K562 (cell line): ENCODE measurements around the gene USP48. TPM values are rescaled to one million over a fixed set of nuclear protein-coding genes. Genes with fewer than 3 reads are reported as not detected.

Experiments
- ATAC-seq: fragments of 200-7000 bp; cut with Tn5 transposase; 3 replicates; pipeline ENCODE4 v1.9.1; 2020; ENCODE audit warnings: moderate library complexity
- BruUV-seq: library from RNA; stranded (reverse); fragments of 400-500 nt; replicated peaks from 2 replicates; lab custom pipeline; 2021; lab: Mats Ljungman, UMichigan
- CTCF ChIA-PET: fragments of 300-600 bp; formaldehyde crosslinking; extraction: SDS; loops from one replicate; lab custom pipeline; 2021; ENCODE audit warnings: low intra/inter-chr PET ratio; lab: Yijun Ruan, JAX
- POLR2A ChIA-PET: fragments of 300-600, 350-650 bp; sonication (Branson Sonifier 250); formaldehyde crosslinking; extraction: SDS; loops from one replicate; lab custom pipeline; 2021; ENCODE audit warnings: antibody characterized with exemption, inconsistent platforms; lab: Yijun Ruan, JAX
- DNase-seq, 4 experiments: peaks; one replicate each; pipeline versions ENCODE4 v3.0.0 to v3.0.0-alpha.2; 2011 to 2018; ENCODE audit warnings: low spot score in 3 of 4, mixed read lengths in 3 of 4; ENCODE audit errors: extremely low read depth in 1 of 4
- FAIRE-seq: peaks from 2 replicates; lab custom pipeline; 2011; peaks lifted over from hg19 to GRCh38; lab: Jason Lieb, UNC
- H2AFZ ChIP-seq: 2 replicates; pipeline ENCODE4 v1.6.0; 2011; ENCODE audit warnings: low read depth, low read length, control low read depth, inconsistent platforms
- H3K27ac ChIP-seq: fragments of 200-600 bp; 3 replicates; pipeline ENCODE4 v1.8.0; 2011; ENCODE audit warnings: low read depth, mild to moderate bottlenecking, control low read depth, inconsistent platforms, low read length, moderate library complexity, mixed read lengths; ENCODE audit errors: extremely low read depth
- H3K27me3 ChIP-seq, 2 experiments: fragments of 300-600 bp in 1 of 2; 2 replicates in 1 of 2; 3 replicates in 1 of 2; pipeline versions ENCODE4 v1.6.0 to v1.8.0; 2011; ENCODE audit warnings: inconsistent platforms in 2 of 2, low read length in 2 of 2, mild to moderate bottlenecking in 1 of 2, mixed read lengths in 1 of 2, moderate library complexity in 1 of 2; ENCODE audit not compliant: control insufficient read depth in 2 of 2, insufficient read depth in 2 of 2
- H3K36me3 ChIP-seq: fragments of 300-600 bp; 3 replicates; pipeline ENCODE4 v1.8.0; 2011; ENCODE audit warnings: mild to moderate bottlenecking, low read length, inconsistent platforms; ENCODE audit not compliant: control insufficient read depth, insufficient read depth
- H3K4me1 ChIP-seq, 2 experiments: fragments of 200-600 bp in 1 of 2; replicated peaks in 1 of 2; 2 replicates in 1 of 2; 3 replicates in 1 of 2; pipeline versions ENCODE4 v1.5.1 to v1.8.0; 2011; ENCODE audit warnings: inconsistent platforms in 2 of 2, low read length in 2 of 2, mild to moderate bottlenecking in 1 of 2, mixed read lengths in 1 of 2, moderate library complexity in 1 of 2; ENCODE audit not compliant: control insufficient read depth in 2 of 2, insufficient read depth in 2 of 2
- H3K4me2 ChIP-seq: 2 replicates; pipeline ENCODE4 v1.6.1; 2011; ENCODE audit warnings: low read length, control low read depth, inconsistent platforms, mixed read lengths; ENCODE audit not compliant: insufficient read depth
- H3K4me3 ChIP-seq: fragments of 200-600 bp; sonication (generic), shearing (Covaris generic); 2 replicates; pipeline ENCODE4 v1.5.1; 2016; ENCODE audit warnings: control low read depth, inconsistent platforms
- H3K79me2 ChIP-seq: fragments of 200-600 bp; 3 replicates; pipeline ENCODE4 v1.8.0; 2011; ENCODE audit warnings: low read length, inconsistent platforms; ENCODE audit not compliant: control insufficient read depth, insufficient read depth
- H3K9ac ChIP-seq, 2 experiments: 2 replicates each; pipeline versions ENCODE4 v1.6.0 to v1.6.1; 2011; ENCODE audit warnings: low read depth in 2 of 2, low read length in 2 of 2, control low read depth in 1 of 2, inconsistent platforms in 1 of 2, mild to moderate bottlenecking in 1 of 2, mixed read lengths in 1 of 2; ENCODE audit not compliant: insufficient read depth in 1 of 2
- H3K9me1 ChIP-seq: one replicate; pipeline ENCODE4 v1.6.0; 2011; ENCODE audit warnings: inconsistent platforms, mild to moderate bottlenecking, low read length, moderate library complexity; ENCODE audit not compliant: control insufficient read depth, insufficient read depth
- H3K9me3 ChIP-seq: replicated peaks from 2 replicates; pipeline ENCODE4 v1.5.1; 2011; ENCODE audit warnings: low read depth, low read length, inconsistent platforms; ENCODE audit not compliant: control insufficient read depth, insufficient read depth
- H4K20me1 ChIP-seq: replicated peaks from 2 replicates; pipeline ENCODE4 v1.6.1; 2011; ENCODE audit warnings: low read length, inconsistent platforms, mixed read lengths; ENCODE audit not compliant: control insufficient read depth, insufficient read depth
- ADNP ChIP-seq: fragments of 200-800 bp; sonication (Bioruptor generic); IDR thresholded peaks from 2 replicates; pipeline ENCODE4 v1.6.1; 2016; ENCODE audit warnings: missing genetic modification characterization, missing compliant biosample characterization
- CUX1 ChIP-seq: fragments of 200-800 bp; sonication (Bioruptor generic); IDR thresholded peaks from 2 replicates; pipeline ENCODE4 v1.6.1; 2016; ENCODE audit warnings: missing genetic modification characterization, missing compliant biosample characterization
- HSF4 ChIP-seq: fragments of 250-450 bp; sonication (Bioruptor Pico); IDR thresholded peaks from 2 replicates; pipeline ENCODE4 v2.1.2; 2022; ENCODE audit warnings: mild to moderate bottlenecking, moderate library complexity, borderline replicate concordance
- MEIS2 ChIP-seq: fragments of 450-650 bp; IDR thresholded peaks from 2 replicates; pipeline ENCODE4 v1.6.1; 2014; ENCODE audit warnings: mild to moderate bottlenecking; ENCODE audit not compliant: partially characterized antibody
- NFRKB ChIP-seq: fragments of 450-650 bp; IDR thresholded peaks from 2 replicates; pipeline ENCODE4 v1.6.1; 2016; ENCODE audit warnings: low read depth
- NR2C1 ChIP-seq, 2 experiments: fragments of 450-650 bp; IDR thresholded peaks; 2 replicates each; pipeline ENCODE4 v1.6.1; 2017; ENCODE audit warnings: mild to moderate bottlenecking in 2 of 2, antibody characterized with exemption in 1 of 2, inconsistent platforms in 1 of 2, missing compliant biosample characterization in 1 of 2, missing genetic modification characterization in 1 of 2
- RHOXF2B ChIP-seq: fragments of 250-450 bp; sonication (Bioruptor Pico); conservative IDR thresholded peaks from 2 replicates; pipeline ENCODE4 v1.5.1; 2021
- SAP30 ChIP-seq: fragments of 200-600 bp; sonication (generic); IDR thresholded peaks from 2 replicates; pipeline ENCODE4 v1.6.1; 2012; ENCODE audit warnings: borderline replicate concordance, low read depth, mild to moderate bottlenecking, moderate library complexity, low read length, control low read depth, inconsistent platforms; ENCODE audit not compliant: insufficient read depth, poor library complexity, severe bottlenecking
- SRSF9 ChIP-seq: fragments of 200-400 bp; formaldehyde crosslinking; IDR thresholded peaks from 2 replicates; pipeline ENCODE4 v1.6.1; 2017; ENCODE audit warnings: low read depth, low read length, borderline replicate concordance
- TBL1XR1 ChIP-seq, 2 experiments: IDR thresholded peaks; 2 replicates each; pipeline ENCODE4 v1.6.1; 2012; ENCODE audit warnings: improper control_type of control experiment in 2 of 2, low read length in 2 of 2, mild to moderate bottlenecking in 1 of 2
- TCF3 ChIP-seq: sonication (generic); formaldehyde crosslinking; IDR thresholded peaks from 2 replicates; pipeline ENCODE4 v1.4.0; 2020; ENCODE audit warnings: mild to moderate bottlenecking, missing genetic modification reagents
- ZBTB8A ChIP-seq: fragments of 450-650 bp; IDR thresholded peaks from 2 replicates; pipeline ENCODE4 v1.6.1; 2018; ENCODE audit warnings: mild to moderate bottlenecking, moderate library complexity; ENCODE audit not compliant: partially characterized antibody
- ZNF197 ChIP-seq: fragments of 200-800 bp; sonication (Bioruptor generic); IDR thresholded peaks from 2 replicates; pipeline ENCODE4 v1.6.1; 2016; ENCODE audit warnings: low read depth, missing genetic modification characterization, missing compliant biosample characterization
- ZNF589 ChIP-seq: fragments of 200-800 bp; sonication (Bioruptor generic); IDR thresholded peaks from 2 replicates; pipeline ENCODE4 v1.6.1; 2016; ENCODE audit warnings: low read depth, missing genetic modification characterization, missing compliant biosample characterization
- WGBS: fragments of 100-300 bp; shearing (Covaris generic); methylation state at CpG from one replicate; pipeline ENCODE4 v1.1.6; 2016; ENCODE audit warnings: low coverage, mixed read lengths; ENCODE audit not compliant: insufficient coverage; ENCODE audit errors: missing lambda C conversion rate; 5-methylcytosine and 5-hydroxymethylcytosine counted together
- in situ Hi-C: fragments of 300-500 bp; cut with MboI; formaldehyde crosslinking; loops from 4 replicates; pipeline ENCODE4 v1.15.0; 2018; ENCODE audit warnings: inconsistent platforms, mixed read lengths
- intact Hi-C: fragments of 100-400 bp; cut with micrococcal nuclease; formaldehyde crosslinking; loops from 2 replicates; pipeline ENCODE4 v1.14.2; 2022
- polyA plus RNA-seq, 8 experiments: library from polyadenylated mRNA; depleted of rRNA in 4 of 8; stranded (reverse) in 5 of 8; unstranded in 3 of 8; fragments of >200 nt; fragmentation: Nextera tagmentation in 2 of 8; fragmentation: Illumina TruSeq in 1 of 8; extraction: Ambion mirVana in 2 of 8; extraction: Trizol in 1 of 8; gene quantifications; 2 replicates each; pipeline versions ENCODE4 v1.2.1 to v1.2.3, GENCODE V29; 2011 to 2014; ENCODE audit warnings: inconsistent platforms in 1 of 8, missing spikeins in 1 of 8
- total RNA-seq, 7 experiments: library from RNA; depleted of rRNA in 6 of 7; stranded (reverse); fragments of >200 nt in 6 of 7; fragmentation: Illumina TruSeq in 2 of 7; extraction: Trizol in 2 of 7; gene quantifications; 2 replicates each; pipeline versions ENCODE4 v1.2.1 to v1.2.3, GENCODE V29; 2011 to 2021; ENCODE audit warnings: low replicate concordance in 1 of 7
- TF ChIP-seq, protein P1 (sequence below): fragments of 450-650 bp; formaldehyde crosslinking; IDR thresholded peaks from 2 replicates; pipeline ENCODE4 v1.4.0; 2020; ENCODE audit warnings: mild to moderate bottlenecking, mixed read lengths

Gene USP48
- total and polyA plus RNA-seq, 9 of the 15 experiments (the other 6 are each of a cell fraction or from before 2014, with no cell fraction given): 23.3 to 123 (median 106) TPM

DNA sequence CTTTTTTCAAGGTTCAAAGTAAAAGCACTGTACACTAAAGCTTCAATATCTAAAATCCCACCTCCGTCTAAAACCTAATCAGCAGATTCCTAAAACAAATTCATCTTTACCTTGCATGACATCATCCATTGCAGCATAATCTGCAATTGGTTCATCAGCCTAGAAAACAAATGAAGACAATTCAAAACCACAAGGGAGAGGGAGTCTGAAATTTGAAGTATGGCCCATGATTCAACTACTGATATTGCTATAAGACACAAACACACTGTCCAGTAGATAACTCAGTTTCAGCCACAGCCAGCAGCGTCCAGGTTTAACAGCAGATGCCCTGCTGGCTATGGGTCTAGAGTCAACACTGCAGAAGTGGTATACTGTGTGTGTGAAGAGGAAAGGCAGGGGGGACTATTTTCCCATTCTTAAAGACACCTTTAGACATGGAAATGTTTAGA is 95.8 kb downstream of the USP48 start:
- in situ Hi-C loops: no loop called here
- ATAC-seq (peak; percentile 92), DNase-seq (peak in 2 of 4 experiments; percentile 64 to 86)
- TF ChIP-seq TBL1XR1 (IDR thresholded peaks at IDR 0.05; ENCODE audit: low read length in 2 of 2): peak; percentile 54 to 93; a peak in 2 of 4 replicates
- TF ChIP-seq NR2C1 (IDR thresholded peaks at IDR 0.05): no peak
- TF ChIP-seq NR2C1 (tag; IDR thresholded peaks at IDR 0.05): 0 out of 2 replicates have a peak, but pooled peaks have one; percentile 12
- no peak for TF ChIP-seq RHOXF2B
- TF ChIP-seq CUX1: peak; percentile 43
- peak; percentile 87 for TF ChIP-seq TCF3
- no peak for TF ChIP-seq ADNP (tag)
- peak; percentile 91 for TF ChIP-seq ZNF589
- TF ChIP-seq ZBTB8A: no peak
- TF ChIP-seq HSF4 (CRISPR knock-in tag): no peak
- no peak; the same call in 1 of the 2 replicates for TF ChIP-seq ZNF197 (CRISPR knock-in tag)
- TF ChIP-seq, protein P1, sequence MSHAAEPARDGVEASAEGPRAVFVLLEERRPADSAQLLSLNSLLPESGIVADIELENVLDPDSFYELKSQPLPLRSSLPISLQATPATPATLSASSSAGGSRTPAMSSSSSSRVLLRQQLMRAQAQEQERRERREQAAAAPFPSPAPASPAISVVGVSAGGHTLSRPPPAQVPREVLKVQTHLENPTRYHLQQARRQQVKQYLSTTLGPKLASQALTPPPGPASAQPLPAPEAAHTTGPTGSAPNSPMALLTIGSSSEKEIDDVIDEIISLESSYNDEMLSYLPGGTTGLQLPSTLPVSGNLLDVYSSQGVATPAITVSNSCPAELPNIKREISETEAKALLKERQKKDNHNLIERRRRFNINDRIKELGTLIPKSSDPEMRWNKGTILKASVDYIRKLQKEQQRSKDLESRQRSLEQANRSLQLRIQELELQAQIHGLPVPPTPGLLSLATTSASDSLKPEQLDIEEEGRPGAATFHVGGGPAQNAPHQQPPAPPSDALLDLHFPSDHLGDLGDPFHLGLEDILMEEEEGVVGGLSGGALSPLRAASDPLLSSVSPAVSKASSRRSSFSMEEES (CRISPR knock-in tag): no peak
- no peak for TF ChIP-seq SAP30
- TF ChIP-seq MEIS2: peak; percentile 87
- TF ChIP-seq NFRKB: 0 out of 2 replicates have a peak, but pooled peaks have one; percentile 61
- TF ChIP-seq SRSF9: no peak

More for the DNA sequence above, 95.8 kb downstream of the USP48 start:
- H3K4me3 ChIP-seq: no peak overlapping the region
- peak overlapping the region; percentile 77 for H3K4me2 ChIP-seq
- WGBS: 0% methylated on average over 2 of the region's 2 CpGs
- POLR2A ChIA-PET: interaction anchor here (0.9 to 3.0 kb wide), 6 partner anchors 9 to 41 kb away, joined by 3 to 12 read pairs (median 4); no protein-coding TSS in a partner anchor
- intact Hi-C loops: loop anchor here (1.0 to 2.0 kb wide), 2 partner anchors 11 to 14 kb away; no protein-coding TSS in a partner anchor
- H3K9me1 ChIP-seq: no peaks in the 10 kb centered on the region
- BruUV-seq: no TSS peak
- no peaks in the 10 kb centered on the region for H4K20me1 ChIP-seq
- H3K9ac ChIP-seq: peak overlapping the region in 1 of 2 experiments; percentile 69; a peak in 2 of 4 replicates
- peaks cover 8 to 34% of the 10 kb centered on the region in 2 experiments; a peak in 4 of 5 replicates for H3K4me1 ChIP-seq
- H3K27ac ChIP-seq: peak overlapping the region; percentile 89
- H3K79me2 ChIP-seq: peaks cover 5% of the 10 kb centered on the region; the same call in 2 of the 3 replicates
- CTCF ChIA-PET: no interaction called here
- FAIRE-seq: peak; percentile 87
- no peaks in the 10 kb centered on the region for H3K27me3 ChIP-seq
- no peak overlapping the region for H2AFZ ChIP-seq
- H3K36me3 ChIP-seq: peaks cover 85% of the 10 kb centered on the region
- no peaks in the 10 kb centered on the region; the same call in 1 of the 2 replicates for H3K9me3 ChIP-seq
